NCI-H146 (cell line): Measurements from ENCODE around the gene ANKS1A.
A peak's percentile ranks its signal among the peaks of the same experiment; 100 is the strongest.
"Not testable (repeated sequence)": the region's sequence is repeated elsewhere in the genome, so short reads cannot be mapped to it uniquely, and the experiment has no call there.

Source experiments
- DNase-seq: peaks from one replicate; lab custom pipeline; 2025; lab: John Stamatoyannopoulos, UW

Gene ANKS1A

GRCh38 chr6:35106061-35106460 lies 217.0 kb downstream of the ANKS1A start:
- not testable (repeated sequence) for DNase-seq

- DNase-seq = not testable (repeated sequence)
Measured at GRCh38 chr6:35107208-35107607, 218.2 kb downstream of the ANKS1A start.

- DNase-seq = peak; percentile 90
Measured at GRCh38 chr6:35107761-35108160, 218.7 kb downstream of the ANKS1A start.

GRCh38 chr6:35108309-35108885 lies 219.3 kb downstream of the ANKS1A start:
- no peak for DNase-seq

GRCh38 chr6:35120746-35121145 lies 231.7 kb downstream of the ANKS1A start:
- DNase-seq = no peak

GRCh38 chr6:35124356-35124755 lies 235.3 kb downstream of the ANKS1A start:
- no peak for DNase-seq

GRCh38 chr6:35128042-35128441 lies 239.0 kb downstream of the ANKS1A start:
- no peak for DNase-seq

GRCh38 chr6:35128496-35128895 lies 239.4 kb downstream of the ANKS1A start:
- no peak for DNase-seq

- DNase-seq = no peak
Measured at GRCh38 chr6:35136185-35136584, 247.1 kb downstream of the ANKS1A start.

- not testable (repeated sequence) for DNase-seq
Measured at GRCh38 chr6:35138191-35138590, 249.1 kb downstream of the ANKS1A start.

GRCh38 chr6:35139470-35139869 lies 250.4 kb downstream of the ANKS1A start:
- DNase-seq = no peak

GRCh38 chr6:35139924-35140638 lies 251.0 kb downstream of the ANKS1A start:
- peak; percentile 55 for DNase-seq

- DNase-seq = no peak
Measured at GRCh38 chr6:35140639-35141006, 251.6 kb downstream of the ANKS1A start.
